Muscle layer of colon (tissue), 2 donors: Measurements from ENCODE around the gene CBFB.

Experiments
- H3K27ac ChIP-seq: one replicate; pipeline ENCODE4 v1.7.0; 2013; ENCODE audit warnings: low read depth, mild to moderate bottlenecking, low read length, moderate library complexity
- H3K27me3 ChIP-seq, 2 donors: one replicate each; pipeline ENCODE4 v1.7.0; 2013; ENCODE audit warnings: low read length in 2 of 2, mild to moderate bottlenecking in 2 of 2; ENCODE audit not compliant: insufficient read depth in 2 of 2, control insufficient read depth in 1 of 2
- H3K36me3 ChIP-seq: one replicate; pipeline ENCODE4 v1.7.0; 2013; ENCODE audit warnings: mild to moderate bottlenecking, low read length; ENCODE audit not compliant: insufficient read depth
- H3K4me1 ChIP-seq: one replicate; pipeline ENCODE4 v1.7.0; 2013; ENCODE audit warnings: mild to moderate bottlenecking, low read length; ENCODE audit not compliant: insufficient read depth
- H3K4me3 ChIP-seq, 2 donors: one replicate each; pipeline ENCODE4 v1.7.0; 2013; ENCODE audit warnings: low read length in 2 of 2, low read depth in 1 of 2, mild to moderate bottlenecking in 1 of 2, moderate library complexity in 1 of 2
- H3K9ac ChIP-seq: one replicate; pipeline ENCODE4 v1.7.0; 2013; ENCODE audit warnings: low read length
- H3K9me3 ChIP-seq: one replicate; pipeline ENCODE4 v1.7.0; 2013; ENCODE audit warnings: mild to moderate bottlenecking, low read length
- donor health status: abdominal sarcoma.
- donor health status: Adenocarcinoma of cecum.

Gene CBFB

DNA sequence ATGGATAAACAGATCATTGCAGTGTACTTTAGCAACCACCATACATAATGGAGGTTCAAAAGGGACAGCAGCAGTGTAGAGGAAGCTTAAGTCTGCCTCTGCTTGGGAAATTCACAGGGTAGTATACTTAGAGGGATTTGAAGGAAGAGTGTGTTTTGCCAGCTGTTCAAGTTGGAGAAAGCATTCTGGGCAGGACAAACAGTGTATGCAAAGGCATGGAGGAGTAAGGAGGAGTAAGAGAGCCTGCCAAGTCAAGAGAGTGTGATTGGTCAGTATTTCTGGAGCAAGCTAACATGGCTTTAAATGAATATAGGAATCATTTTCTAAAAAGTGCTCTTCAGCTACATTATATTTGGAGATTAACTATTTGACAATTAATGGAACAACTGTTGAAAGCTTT lies 57.9 kb downstream of the CBFB start:
- Histone ChIP-seq H3K36me3 (no peaks in the 10 kb centered on the region), H3K4me1 (no peaks in the 10 kb centered on the region), H3K4me3 (no peak overlapping the region), H3K9me3 (no peaks in the 10 kb centered on the region), H3K27ac (no peak overlapping the region), H3K27me3 (no peaks in the 10 kb centered on the region), H3K9ac (no peak overlapping the region)

DNA sequence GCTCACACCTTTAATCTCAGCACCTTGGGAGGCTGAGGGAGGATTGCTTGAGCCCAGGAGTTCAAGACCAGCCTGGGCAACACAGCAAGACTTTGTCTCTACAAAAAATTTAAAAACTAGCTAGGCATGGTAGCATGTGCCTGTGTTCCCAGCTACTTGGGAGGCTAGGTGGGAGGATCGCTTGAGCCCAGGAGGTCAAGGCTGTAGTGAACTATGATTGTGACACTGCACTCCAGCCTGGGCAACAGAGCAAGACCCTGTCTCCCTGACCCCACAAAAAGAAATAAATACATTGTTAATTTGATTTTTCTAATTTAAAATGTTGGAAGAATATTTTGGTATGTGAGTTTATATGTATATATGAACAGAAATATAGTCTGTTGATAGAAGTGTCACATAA lies 58.3 kb downstream of the CBFB start:
- no peak overlapping the region for H3K9ac ChIP-seq
- no peaks in the 10 kb centered on the region for H3K27me3 ChIP-seq
- H3K4me1 ChIP-seq = no peaks in the 10 kb centered on the region
- H3K36me3 ChIP-seq = no peaks in the 10 kb centered on the region
- no peak overlapping the region for H3K4me3 ChIP-seq
- H3K9me3 ChIP-seq = no peaks in the 10 kb centered on the region
- H3K27ac ChIP-seq = no peak overlapping the region

GRCh38 chr16:67087803-67088202 lies 58.9 kb downstream of the CBFB start:
- H3K27me3 ChIP-seq = no peaks in the 10 kb centered on the region
- no peak overlapping the region for H3K4me3 ChIP-seq
- no peak overlapping the region for H3K27ac ChIP-seq
- H3K36me3 ChIP-seq = no peaks in the 10 kb centered on the region
- H3K9me3 ChIP-seq = no peaks in the 10 kb centered on the region
- no peak overlapping the region for H3K9ac ChIP-seq
- H3K4me1 ChIP-seq = no peaks in the 10 kb centered on the region

GRCh38 chr16:67088551-67088950 lies 59.6 kb downstream of the CBFB start:
- no peak overlapping the region for H3K9ac ChIP-seq
- no peaks in the 10 kb centered on the region for H3K27me3 ChIP-seq
- H3K4me3 ChIP-seq = no peak overlapping the region
- no peaks in the 10 kb centered on the region for H3K9me3 ChIP-seq
- no peaks in the 10 kb centered on the region for H3K4me1 ChIP-seq
- H3K27ac ChIP-seq = no peak overlapping the region
- H3K36me3 ChIP-seq = no peaks in the 10 kb centered on the region

DNA sequence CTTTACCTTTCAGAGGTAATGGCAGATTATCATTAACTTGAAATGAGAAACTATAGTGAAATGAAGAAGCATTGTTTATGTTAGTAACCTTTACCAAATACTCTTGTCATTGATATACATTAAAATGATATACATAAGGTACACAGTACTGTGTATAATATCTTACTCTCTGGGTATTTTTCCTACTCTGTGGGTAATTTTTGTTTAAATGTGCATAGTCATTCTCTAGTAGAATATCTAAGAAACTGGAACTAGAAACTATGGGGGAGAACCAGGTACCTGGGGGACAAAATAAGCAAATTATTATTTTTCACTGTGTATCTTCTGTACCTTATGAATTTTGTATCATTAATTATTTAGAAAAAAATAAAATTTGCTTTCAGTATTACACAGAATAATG lies 60.2 kb downstream of the CBFB start:
- H3K9ac ChIP-seq = no peak overlapping the region
- H3K27me3 ChIP-seq = no peaks in the 10 kb centered on the region
- no peaks in the 10 kb centered on the region for H3K36me3 ChIP-seq
- H3K4me1 ChIP-seq = no peaks in the 10 kb centered on the region
- no peaks in the 10 kb centered on the region for H3K9me3 ChIP-seq
- H3K27ac ChIP-seq = no peak overlapping the region
- H3K4me3 ChIP-seq = no peak overlapping the region

- Histone ChIP-seq H3K27ac (no peak overlapping the region), H3K9me3 (no peaks in the 10 kb centered on the region), H3K4me1 (no peaks in the 10 kb centered on the region), H3K36me3 (no peaks in the 10 kb centered on the region), H3K4me3 (no peak overlapping the region), H3K27me3 (no peaks in the 10 kb centered on the region), H3K9ac (no peak overlapping the region)
These were observed 63.1 kb downstream of the CBFB start for GRCh38 chr16:67091906-67092566.

DNA sequence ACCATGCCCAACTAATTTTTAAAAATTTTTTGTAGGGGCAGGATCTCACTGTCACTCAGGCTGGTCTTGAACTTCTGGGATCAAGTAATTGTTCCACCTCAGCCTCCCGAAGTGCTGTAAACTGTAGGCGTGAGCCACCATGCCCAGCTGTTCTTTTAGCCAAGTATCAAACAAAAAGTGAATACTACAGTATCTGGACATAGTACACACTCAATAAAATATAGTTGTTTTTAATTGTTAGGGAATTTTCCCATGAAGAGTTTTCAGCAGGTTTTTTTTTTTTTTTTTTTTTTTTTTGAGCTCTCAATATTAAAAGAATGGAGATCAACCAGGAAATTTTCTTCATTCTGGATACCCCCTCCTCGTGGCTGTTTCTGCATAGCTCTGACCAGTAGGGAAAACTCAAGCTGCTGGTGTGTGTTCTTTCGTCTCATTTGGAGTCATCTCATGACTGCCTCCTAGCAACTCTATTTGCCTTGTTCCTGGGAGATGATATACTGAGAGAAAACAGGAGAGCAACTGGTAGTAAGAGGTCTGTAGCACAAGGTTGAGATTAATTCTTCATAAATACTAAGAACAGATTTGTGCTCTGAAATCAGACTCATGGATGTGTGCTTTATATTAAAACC lies 64.3 kb downstream of the CBFB start:
- no peaks in the 10 kb centered on the region for H3K4me1 ChIP-seq
- H3K27ac ChIP-seq = no peak overlapping the region
- no peak overlapping the region for H3K4me3 ChIP-seq
- no peaks in the 10 kb centered on the region for H3K27me3 ChIP-seq
- no peaks in the 10 kb centered on the region for H3K9me3 ChIP-seq
- no peak overlapping the region for H3K9ac ChIP-seq
- no peaks in the 10 kb centered on the region for H3K36me3 ChIP-seq

DNA sequence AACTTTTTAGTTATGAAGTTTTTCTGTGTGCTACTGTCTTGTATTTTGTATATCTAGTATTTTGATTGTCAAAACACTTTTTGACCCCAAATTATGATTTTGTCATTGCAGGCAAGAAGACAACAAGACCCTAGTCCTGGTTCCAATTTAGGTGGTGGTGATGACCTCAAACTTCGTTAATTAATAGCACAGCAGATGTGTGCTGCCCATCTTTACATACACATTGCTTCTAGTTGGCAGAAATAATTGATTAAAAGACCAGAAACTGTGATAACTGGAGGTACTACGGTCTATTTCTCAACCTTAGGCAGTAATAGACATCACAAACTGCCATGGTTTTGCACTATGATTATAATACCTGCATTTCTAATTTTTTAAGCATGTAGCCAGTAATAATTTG lies 69.7 kb downstream of the CBFB start:
- Histone ChIP-seq H3K4me1 (no peaks in the 10 kb centered on the region), H3K9ac (no peak overlapping the region), H3K27me3 (no peaks in the 10 kb centered on the region), H3K27ac (no peak overlapping the region), H3K9me3 (no peaks in the 10 kb centered on the region), H3K36me3 (peaks cover 8% of the 10 kb centered on the region), H3K4me3 (no peak overlapping the region)

GRCh38 chr16:67100569-67101310 lies 71.8 kb downstream of the CBFB start:
- Histone ChIP-seq H3K4me1 (no peaks in the 10 kb centered on the region), H3K4me3 (no peak overlapping the region), H3K27ac (no peak overlapping the region), H3K27me3 (no peaks in the 10 kb centered on the region), H3K36me3 (peaks cover 8% of the 10 kb centered on the region), H3K9me3 (no peaks in the 10 kb centered on the region), H3K9ac (no peak overlapping the region)

DNA sequence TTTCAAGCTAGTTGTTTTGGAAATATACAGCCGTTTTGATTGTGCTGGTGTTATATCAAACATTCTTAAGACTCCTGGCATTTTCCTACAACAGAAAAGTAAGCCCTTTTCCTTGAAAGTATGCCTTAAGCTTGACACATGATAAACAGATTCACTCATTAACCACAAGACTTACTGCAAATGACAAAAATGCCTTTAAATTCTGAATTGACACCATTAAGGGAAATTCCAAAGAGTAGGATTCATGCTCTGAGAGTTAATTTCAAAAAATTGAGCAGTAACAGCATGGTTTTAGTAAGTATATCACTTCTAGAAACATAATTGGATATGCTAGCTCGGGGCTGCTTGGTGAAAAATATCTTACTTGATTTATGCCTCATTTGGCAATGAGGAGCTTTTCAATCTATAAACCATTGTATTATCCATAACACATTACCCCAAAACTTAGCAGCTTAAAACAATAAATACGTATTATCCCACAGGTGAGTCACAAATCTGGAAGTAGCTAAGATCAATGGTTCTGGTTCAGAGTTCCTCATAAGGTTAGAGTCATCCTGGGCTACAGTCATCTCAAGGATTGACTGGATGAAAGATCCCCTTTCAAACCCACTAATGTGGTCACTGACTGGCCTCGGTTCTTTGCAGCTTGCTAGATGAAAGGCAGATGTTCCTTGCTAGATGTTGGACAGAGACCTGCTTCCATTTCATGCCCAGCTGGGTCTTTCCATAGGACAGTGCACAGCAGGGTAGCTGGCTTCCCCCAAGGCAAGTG lies 72.5 kb downstream of the CBFB start:
- Histone ChIP-seq H3K36me3 (peaks cover 8% of the 10 kb centered on the region), H3K4me3 (no peak overlapping the region), H3K27me3 (no peaks in the 10 kb centered on the region), H3K9me3 (no peaks in the 10 kb centered on the region), H3K4me1 (no peaks in the 10 kb centered on the region), H3K9ac (no peak overlapping the region), H3K27ac (no peak overlapping the region)

DNA sequence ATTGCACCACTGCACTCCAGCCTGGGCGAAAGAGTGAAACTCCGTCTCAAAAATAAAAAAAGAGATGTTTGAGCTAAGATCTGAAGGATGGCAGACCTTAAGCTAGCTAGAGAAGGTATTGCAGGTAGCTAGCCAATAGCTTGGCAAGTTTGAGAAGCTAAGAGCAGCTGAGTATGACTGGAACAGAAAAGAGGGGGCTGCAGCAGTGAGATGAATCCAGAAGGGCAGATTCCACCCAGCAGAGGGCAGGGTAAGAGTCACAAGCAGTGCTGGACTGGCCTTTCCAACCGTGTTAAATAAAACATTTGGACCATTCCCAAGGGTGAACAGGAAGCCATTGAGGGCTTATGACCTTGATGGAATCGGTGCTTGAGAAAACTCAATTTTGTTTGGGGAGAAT lies 75.1 kb downstream of the CBFB start:
- Histone ChIP-seq H3K9me3 (no peaks in the 10 kb centered on the region), H3K36me3 (peaks cover 5% of the 10 kb centered on the region), H3K27me3 (no peaks in the 10 kb centered on the region), H3K27ac (no peak overlapping the region), H3K4me1 (no peaks in the 10 kb centered on the region), H3K4me3 (no peak overlapping the region), H3K9ac (no peak overlapping the region)
